ENCODE data around the gene CHGA.

DNA sequence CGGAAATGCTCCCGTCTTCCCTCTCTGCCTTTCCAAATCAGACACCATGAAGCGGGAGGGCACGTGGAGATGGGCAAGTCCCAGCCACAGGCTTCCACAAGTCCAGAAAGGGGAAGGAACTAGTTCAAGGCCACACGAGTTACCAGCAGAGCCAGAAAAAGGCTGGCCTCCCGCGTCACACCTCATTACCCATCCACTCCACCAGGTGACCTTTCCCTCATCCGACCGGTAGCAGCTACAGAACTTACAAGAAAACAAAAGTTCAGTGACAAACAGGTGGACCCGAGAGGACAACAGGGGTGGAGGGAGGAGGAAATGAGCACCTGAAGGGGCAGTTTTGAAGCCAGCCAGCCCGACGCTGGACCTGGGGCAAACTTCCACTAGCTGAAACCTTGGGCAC is 46.9 kb downstream of the CHGA start:
- TF ChIP-seq, protein P1, sequence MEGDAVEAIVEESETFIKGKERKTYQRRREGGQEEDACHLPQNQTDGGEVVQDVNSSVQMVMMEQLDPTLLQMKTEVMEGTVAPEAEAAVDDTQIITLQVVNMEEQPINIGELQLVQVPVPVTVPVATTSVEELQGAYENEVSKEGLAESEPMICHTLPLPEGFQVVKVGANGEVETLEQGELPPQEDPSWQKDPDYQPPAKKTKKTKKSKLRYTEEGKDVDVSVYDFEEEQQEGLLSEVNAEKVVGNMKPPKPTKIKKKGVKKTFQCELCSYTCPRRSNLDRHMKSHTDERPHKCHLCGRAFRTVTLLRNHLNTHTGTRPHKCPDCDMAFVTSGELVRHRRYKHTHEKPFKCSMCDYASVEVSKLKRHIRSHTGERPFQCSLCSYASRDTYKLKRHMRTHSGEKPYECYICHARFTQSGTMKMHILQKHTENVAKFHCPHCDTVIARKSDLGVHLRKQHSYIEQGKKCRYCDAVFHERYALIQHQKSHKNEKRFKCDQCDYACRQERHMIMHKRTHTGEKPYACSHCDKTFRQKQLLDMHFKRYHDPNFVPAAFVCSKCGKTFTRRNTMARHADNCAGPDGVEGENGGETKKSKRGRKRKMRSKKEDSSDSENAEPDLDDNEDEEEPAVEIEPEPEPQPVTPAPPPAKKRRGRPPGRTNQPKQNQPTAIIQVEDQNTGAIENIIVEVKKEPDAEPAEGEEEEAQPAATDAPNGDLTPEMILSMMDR (IDR thresholded peaks at IDR 0.05), result no peak
- no peak for TF ChIP-seq EZH2 (IDR thresholded peaks at IDR 0.05; ENCODE audit: borderline replicate concordance, insufficient read depth, low read depth, low read length, poor library complexity, severe bottlenecking)

All from B cell (primary cell).